Kasumi-1 (cell line): ENCODE data around the gene GDPD4.
"Not testable (repeated sequence)": the region's sequence is repeated elsewhere in the genome, so short reads cannot be mapped to it uniquely, and the experiment has no call there.

Source experiments
- DNase-seq, 2 experiments: peaks; one replicate each; lab custom pipeline; 2025; lab: John Stamatoyannopoulos, UW

GDPD4 gene, protein sequence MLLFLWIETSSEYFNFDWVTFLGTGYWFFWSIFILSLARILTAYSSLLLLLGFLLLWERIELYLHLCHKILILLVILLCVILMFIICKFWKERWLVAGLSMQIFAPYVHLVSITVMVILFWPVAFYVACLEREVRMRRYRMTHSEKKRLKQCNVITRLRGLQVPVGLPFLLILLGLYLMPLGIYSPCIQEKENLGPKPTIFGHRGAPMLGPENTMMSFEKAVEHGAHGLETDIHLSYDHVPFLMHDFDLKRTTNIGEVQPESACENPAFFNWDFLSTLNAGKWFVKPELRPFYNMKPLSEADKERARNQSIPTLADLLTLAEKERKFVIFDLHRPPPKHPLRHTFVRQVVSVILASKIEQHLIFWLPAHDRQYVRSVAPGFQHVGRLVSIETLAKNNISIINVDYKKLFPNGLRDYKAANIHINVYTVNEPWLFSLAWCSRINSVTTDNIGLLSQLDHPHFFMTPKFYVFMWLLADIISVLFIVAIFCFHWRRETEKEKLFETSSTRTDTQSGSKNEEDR

DNA sequence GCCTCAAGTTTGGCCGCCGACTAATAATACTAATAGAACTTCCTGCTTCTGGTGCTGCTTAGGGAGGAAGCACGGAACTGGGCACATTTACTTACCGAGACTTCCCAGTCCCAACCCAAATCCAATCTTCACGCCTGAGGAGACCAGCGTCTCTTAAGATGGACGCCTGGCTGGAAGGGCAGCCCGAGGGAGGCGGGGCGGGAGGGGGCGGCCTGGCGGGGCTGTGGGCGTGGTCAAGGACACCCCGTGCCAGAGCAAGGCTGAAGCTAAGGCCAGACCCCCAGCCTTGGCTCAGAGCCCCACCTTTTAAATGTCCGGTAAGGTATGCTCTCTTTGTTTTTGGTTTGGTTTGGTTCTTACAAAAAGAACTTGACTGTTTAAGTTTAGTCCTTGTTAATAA is at the start of gene GDPD4:
GDPD4 (minus strand) TSS at position 177 of the 400 bp plus-strand sequence. CDS start 16,549 bp downstream, outside the sequence.
- DNase-seq: no peak

DNA sequence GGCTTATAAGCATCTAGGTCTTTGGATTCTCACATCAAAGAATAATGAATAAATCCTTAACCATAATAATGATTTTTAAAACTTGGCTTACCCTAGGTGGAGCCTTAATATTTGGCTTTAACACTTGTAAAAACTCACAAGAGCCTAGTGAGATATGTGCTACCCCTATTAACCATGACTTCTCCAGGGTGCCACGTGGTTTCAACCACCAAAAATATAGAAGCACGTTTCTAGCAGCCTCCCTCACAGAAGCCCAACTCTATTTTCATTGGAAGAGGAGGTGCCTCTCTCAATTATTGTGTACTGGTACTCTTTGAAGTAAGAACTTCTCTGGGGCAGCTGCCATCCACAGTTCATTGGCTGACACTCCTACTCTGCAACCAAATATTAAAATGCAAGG is 46.5 kb upstream of the GDPD4 start:
- no peak for DNase-seq

DNA sequence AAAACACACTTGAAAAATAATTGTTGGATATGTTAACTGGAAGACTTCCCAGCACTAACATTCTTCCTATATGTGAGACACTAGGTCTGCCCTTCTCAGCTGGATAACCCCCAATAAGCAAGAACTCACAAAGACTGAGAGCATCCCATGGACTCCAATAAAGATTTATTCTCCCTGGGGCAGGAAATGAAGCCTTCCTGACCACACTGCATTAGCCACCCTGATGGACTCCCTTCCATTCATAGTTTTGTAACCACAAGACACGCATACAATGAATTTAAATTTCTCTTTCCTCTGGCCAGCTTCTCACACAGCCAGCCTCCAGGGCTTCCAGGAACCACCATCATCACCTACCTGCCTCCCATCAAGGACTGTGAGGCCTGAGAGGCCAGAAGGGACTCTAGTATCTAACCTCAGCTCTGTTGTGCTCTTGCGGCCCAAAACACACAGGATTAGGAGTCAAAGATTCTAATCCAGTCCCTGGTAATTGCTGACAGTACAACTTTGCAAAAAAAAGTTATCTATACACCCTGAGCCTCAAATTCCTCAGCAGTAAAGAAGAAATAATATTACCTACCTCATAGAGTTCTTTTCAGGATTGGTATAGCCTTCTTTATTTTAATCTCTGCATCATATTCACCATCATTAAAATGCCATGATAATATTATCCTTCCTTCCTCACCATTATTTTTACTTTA is 45.6 kb upstream of the GDPD4 start:
- DNase-seq: no peak

DNA sequence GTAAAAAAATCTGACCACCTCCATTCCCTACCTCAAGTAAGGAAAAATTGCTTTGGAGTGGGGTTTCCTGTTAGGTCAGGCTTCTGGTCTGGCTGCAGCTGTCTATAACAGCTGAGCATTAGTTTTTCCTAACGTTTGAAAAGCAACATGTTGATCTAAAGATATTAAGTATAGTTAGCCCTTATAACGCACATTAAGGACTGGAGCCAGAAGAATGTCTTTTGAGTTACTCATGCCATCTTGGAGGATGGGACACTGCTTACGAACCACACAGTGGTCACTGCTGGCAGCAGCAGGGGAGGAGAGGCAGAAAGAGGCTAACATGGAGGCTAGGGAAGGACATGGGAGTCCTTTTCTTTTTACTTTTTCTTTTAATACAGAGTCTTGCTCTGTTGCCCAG is 44.1 kb upstream of the GDPD4 start:
- DNase-seq: no peak

GRCh38 chr11:77340501-77340900 is 39.0 kb upstream of the GDPD4 start:
- no peak for DNase-seq

DNA sequence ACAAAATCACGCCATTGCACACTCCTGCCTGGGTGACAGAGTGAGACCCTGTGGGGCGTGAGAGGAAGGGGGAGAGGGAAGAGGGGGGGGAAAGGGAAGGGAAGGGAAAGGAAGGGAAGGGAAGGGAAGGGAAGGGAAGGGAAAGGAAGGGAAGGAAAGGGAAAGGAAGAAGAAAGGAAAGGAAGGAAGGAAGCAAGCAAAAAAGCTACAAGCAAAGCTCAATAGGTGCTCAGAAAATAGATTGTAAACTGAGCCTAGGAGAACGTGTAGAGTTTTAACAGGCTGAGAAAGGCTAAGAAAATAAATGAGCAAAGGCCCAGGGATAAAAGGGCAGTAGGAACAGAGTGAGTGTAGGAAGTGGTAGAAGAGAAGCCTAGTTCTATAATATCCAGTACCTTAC is 30.8 kb upstream of the GDPD4 start:
- DNase-seq: no peak

DNA sequence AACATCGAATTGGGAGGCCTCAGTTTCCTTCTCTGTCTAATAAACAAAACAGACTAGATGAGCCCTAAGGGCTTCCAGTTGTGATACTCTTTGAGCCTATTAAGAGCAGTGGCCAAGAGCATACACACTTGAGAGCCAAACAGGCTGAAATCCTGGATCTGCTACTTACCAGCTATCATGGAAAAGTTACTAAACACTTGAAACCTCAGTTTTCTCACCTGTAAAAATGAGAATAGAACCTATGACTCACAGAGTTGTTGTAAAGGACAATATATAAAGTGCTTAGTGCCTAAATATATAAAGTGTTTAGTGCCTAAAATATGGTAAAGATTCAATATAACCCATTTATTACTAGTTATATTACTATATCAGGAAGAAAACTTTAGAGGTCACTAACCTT is 23.7 kb upstream of the GDPD4 start:
- DNase-seq: no peak

DNA sequence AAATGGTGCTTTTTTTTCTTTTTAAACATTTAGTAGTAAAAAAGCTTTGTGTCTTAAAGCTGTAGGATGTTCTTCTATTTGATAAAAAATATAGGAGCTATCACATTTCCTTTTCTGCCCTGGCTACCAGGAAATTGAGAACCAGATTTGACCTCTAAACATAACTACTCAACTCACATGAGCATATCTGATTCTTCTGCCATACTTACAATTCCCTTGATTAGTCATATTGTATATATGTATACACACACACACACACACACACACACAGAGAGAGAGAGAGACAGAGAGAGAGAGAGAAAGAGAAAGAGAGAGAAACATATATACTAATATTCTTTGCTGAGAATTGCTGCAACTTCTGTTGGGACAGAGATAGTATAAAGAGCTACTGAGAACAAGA is 23.0 kb upstream of the GDPD4 start:
- DNase-seq: no peak

DNA sequence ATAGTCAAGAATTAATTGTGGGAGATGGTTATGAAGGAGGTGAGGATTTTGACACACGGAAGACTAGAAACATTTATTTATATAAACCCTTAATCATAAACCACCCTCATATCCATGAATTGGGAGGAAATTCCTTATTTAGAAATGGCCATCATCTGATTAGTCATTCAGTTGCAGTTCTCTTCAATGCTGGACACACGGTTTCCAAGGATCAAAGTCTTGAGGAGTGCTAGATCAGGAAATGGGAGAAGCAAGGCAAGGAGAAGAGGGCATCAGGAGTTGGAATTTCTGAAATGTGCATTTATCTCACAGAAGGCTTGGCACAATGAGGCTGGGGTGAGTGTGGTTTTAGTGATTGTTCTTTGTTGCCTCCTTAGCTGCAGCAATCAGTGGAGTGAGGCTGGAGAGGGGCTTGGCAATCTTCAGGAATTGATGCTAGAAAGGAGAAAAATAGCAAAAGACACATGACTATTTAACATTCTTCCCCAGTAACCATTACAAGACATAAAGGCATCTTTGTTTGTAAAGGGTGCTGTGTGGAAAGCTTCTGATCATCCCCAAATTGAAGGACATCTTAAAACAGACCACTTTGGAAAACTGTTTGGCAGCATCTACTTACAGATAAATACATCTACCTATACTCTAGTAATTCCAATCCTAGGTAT is 21.6 kb upstream of the GDPD4 start:
- DNase-seq: no peak

DNA sequence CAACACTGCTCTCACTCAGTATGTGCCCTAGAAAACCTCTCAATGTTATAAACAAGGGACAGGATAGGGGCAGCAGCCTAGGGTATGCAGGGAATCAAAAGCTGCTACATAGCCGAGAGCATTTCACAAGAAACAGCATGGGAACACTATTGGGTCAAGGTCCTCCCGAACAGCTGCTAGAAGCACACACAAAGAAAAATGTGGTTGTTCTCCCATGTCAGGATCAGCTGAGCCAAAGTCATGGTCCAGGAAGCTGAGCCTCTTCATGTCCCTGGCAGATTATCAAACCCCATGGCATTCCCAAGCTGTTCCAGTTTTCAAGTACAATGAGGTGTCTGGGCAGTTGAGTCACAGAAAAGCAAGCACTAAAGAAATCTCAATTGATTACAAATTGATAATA is 21.0 kb upstream of the GDPD4 start:
- DNase-seq: no peak

- no peak for DNase-seq
Measured at GRCh38 chr11:77320351-77320750, 18.9 kb upstream of the GDPD4 start.

GRCh38 chr11:77318600-77318999 is 17.1 kb upstream of the GDPD4 start:
- no peak for DNase-seq

- no peak for DNase-seq
Measured at GRCh38 chr11:77316733-77317342, 15.4 kb upstream of the GDPD4 start.

GRCh38 chr11:77312107-77312506 is 10.6 kb upstream of the GDPD4 start:
- DNase-seq: no peak

- DNase-seq: no peak
Measured at GRCh38 chr11:77311701-77312100, 10.2 kb upstream of the GDPD4 start.

- DNase-seq: no peak
Measured at GRCh38 chr11:77310721-77311120, 9.2 kb upstream of the GDPD4 start.

DNA sequence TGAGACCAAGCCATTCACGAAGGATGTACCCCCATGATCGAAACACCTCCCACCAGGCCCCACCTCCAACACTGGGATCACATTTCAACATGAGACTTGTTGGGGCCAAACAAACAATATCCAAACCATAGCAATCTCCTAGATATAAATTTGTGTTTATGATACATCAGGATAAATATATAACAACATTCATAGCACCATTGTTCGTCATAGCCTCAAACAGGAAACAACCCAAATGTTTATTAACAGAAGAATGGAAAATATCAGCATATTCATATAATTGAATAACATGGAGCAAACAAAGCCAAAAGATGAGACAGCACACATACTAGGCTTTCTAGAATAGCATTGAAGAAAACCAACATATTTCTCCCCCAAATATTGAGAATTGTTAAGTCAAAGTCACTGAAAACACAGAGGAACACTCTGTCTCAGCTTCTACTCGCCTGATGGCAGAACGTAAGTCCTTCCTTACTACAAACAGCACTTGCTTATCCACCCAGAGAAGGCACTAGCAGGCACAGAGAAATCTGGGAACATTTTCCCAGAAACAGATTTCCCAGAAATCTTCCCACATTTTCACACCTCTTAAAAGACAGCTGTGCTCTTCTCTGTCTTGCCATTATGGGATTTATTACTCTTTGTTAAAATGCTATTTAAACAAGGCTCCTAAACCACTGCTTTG is 8.1 kb upstream of the GDPD4 start:
- no peak for DNase-seq

GRCh38 chr11:77308838-77309237 is 7.4 kb upstream of the GDPD4 start:
- no peak for DNase-seq

- DNase-seq: no peak
Measured at GRCh38 chr11:77303328-77303727, 1.8 kb upstream of the GDPD4 start.

GRCh38 chr11:77302752-77303151 is 1.3 kb upstream of the GDPD4 start:
- no peak for DNase-seq

- DNase-seq: no peak
Measured at GRCh38 chr11:77300695-77301094, 791 bp downstream of the GDPD4 start.

- not testable (repeated sequence) for DNase-seq
Measured at GRCh38 chr11:77300028-77300427, 1.5 kb downstream of the GDPD4 start.
